GM21515 (cell line): ENCODE measurements around the gene SLC22A3.
"Not testable (repeated sequence)": the region's sequence is repeated elsewhere in the genome, so short reads cannot be mapped to it uniquely, and the experiment has no call there.

Source experiments
- ATAC-seq: cut with Tn5 transposase; IDR thresholded peaks from one replicate; pipeline ENCODE4 v1.9.1; 2021; ENCODE audit not compliant: unreplicated experiment

Gene SLC22A3

GRCh38 chr6:160367798-160368547 is 19.8 kb downstream of the SLC22A3 start:
- no peak for ATAC-seq

GRCh38 chr6:160368670-160369069 is 20.5 kb downstream of the SLC22A3 start:
- no peak for ATAC-seq

- ATAC-seq, result not testable (repeated sequence)
These were observed 25.4 kb downstream of the SLC22A3 start for GRCh38 chr6:160373601-160374000.

- no peak for ATAC-seq
These were observed 26.8 kb downstream of the SLC22A3 start for GRCh38 chr6:160374836-160375560.

- no peak for ATAC-seq
These were observed 27.4 kb downstream of the SLC22A3 start for GRCh38 chr6:160375561-160375949.

- no peak for ATAC-seq
These were observed 28.3 kb downstream of the SLC22A3 start for GRCh38 chr6:160376445-160376844.

GRCh38 chr6:160378218-160378617 is 30.0 kb downstream of the SLC22A3 start:
- no peak for ATAC-seq

- ATAC-seq, result no peak
These were observed 30.7 kb downstream of the SLC22A3 start for GRCh38 chr6:160378882-160379281.

- ATAC-seq, result no peak
These were observed 31.3 kb downstream of the SLC22A3 start for GRCh38 chr6:160379466-160379865.

- no peak for ATAC-seq
These were observed 34.8 kb downstream of the SLC22A3 start for GRCh38 chr6:160382946-160383345.

GRCh38 chr6:160386869-160387530 is 38.8 kb downstream of the SLC22A3 start:
- ATAC-seq, result no peak

GRCh38 chr6:160387916-160388643 is 39.9 kb downstream of the SLC22A3 start:
- ATAC-seq, result no peak

GRCh38 chr6:160388922-160389321 is 40.7 kb downstream of the SLC22A3 start:
- ATAC-seq, result no peak

- ATAC-seq, result no peak
These were observed 43.4 kb downstream of the SLC22A3 start for GRCh38 chr6:160391419-160392116.

GRCh38 chr6:160393442-160393841 is 45.3 kb downstream of the SLC22A3 start:
- ATAC-seq, result not testable (repeated sequence)

GRCh38 chr6:160393891-160394653 is 45.9 kb downstream of the SLC22A3 start:
- no peak for ATAC-seq

GRCh38 chr6:160394654-160395035 is 46.5 kb downstream of the SLC22A3 start:
- ATAC-seq, result no peak

GRCh38 chr6:160395187-160395586 is 47.0 kb downstream of the SLC22A3 start:
- no peak for ATAC-seq

- ATAC-seq, result no peak
These were observed 48.1 kb downstream of the SLC22A3 start for GRCh38 chr6:160396292-160396691.
